HG03064 (cell line): ENCODE measurements around the gene TSC1.

Experiments used
- ATAC-seq: cut with Tn5 transposase; IDR thresholded peaks from one replicate; pipeline ENCODE4 v1.9.1; 2021; ENCODE audit warnings: low read depth; ENCODE audit not compliant: unreplicated experiment

The TSC1 gene

GRCh38 chr9:132894862-132895835, 49.3 kb downstream of the TSC1 start:
- ATAC-seq = no peak

GRCh38 chr9:132894346-132894745, 50.1 kb downstream of the TSC1 start:
- no peak for ATAC-seq

- ATAC-seq = no peak
Observed at GRCh38 chr9:132892400-132892799, 52.0 kb downstream of the TSC1 start.

- ATAC-seq = no peak
Observed at GRCh38 chr9:132888151-132888550, 56.3 kb downstream of the TSC1 start.

- no peak for ATAC-seq
Observed at GRCh38 chr9:132887181-132888120, 57.0 kb downstream of the TSC1 start.

GRCh38 chr9:132886334-132886725, 58.1 kb downstream of the TSC1 start:
- ATAC-seq = no peak

- ATAC-seq = no peak
Observed at GRCh38 chr9:132885720-132886333, 58.6 kb downstream of the TSC1 start.

GRCh38 chr9:132883349-132884294, 60.8 kb downstream of the TSC1 start:
- ATAC-seq = no peak

- no peak for ATAC-seq
Observed at GRCh38 chr9:132882616-132883015, 61.8 kb downstream of the TSC1 start.

GRCh38 chr9:132881826-132882225, 62.6 kb downstream of the TSC1 start:
- no peak for ATAC-seq

- no peak for ATAC-seq
Observed at GRCh38 chr9:132880324-132880661, 64.1 kb downstream of the TSC1 start.

GRCh38 chr9:132879457-132880323, 64.7 kb downstream of the TSC1 start:
- no peak for ATAC-seq

GRCh38 chr9:132878695-132879456, 65.5 kb downstream of the TSC1 start, which contains the start of gene SPACA9:
Gene SPACA9, plus strand, starts transcription at chr9:132878898. Its CDS starts 5,050 bp downstream, at chr9:132883948.
- ATAC-seq = no peak

- no peak for ATAC-seq
Observed at GRCh38 chr9:132877824-132878694, 66.4 kb downstream of the TSC1 start, which contains the start of gene AK8. Gene AK8, minus strand, starts transcription at chr9:132878284. Its CDS starts 29 bp downstream, at chr9:132878255.

GRCh38 chr9:132877458-132877823, 67.0 kb downstream of the TSC1 start:
- ATAC-seq = no peak

GRCh38 chr9:132876849-132877248, 67.6 kb downstream of the TSC1 start:
- no peak for ATAC-seq

- no peak for ATAC-seq
Observed at GRCh38 chr9:132875159-132875558, 69.3 kb downstream of the TSC1 start.
